Epithelial cell of esophagus (primary cell): ENCODE measurements around the gene PRPSAP1.
A peak's percentile ranks its signal among the peaks of the same experiment; 100 is the strongest.

Experiments
- DNase-seq: peaks from one replicate; pipeline ENCODE4 v3.0.0; 2010; ENCODE audit warnings: low read depth
- H3K4me3 ChIP-seq: 2 replicates; pipeline ENCODE4 v1.5.1; 2011; ENCODE audit warnings: mild to moderate bottlenecking, low read length, control low read depth
- CTCF ChIP-seq: IDR thresholded peaks from 2 replicates; pipeline ENCODE4 v1.5.1; 2011; ENCODE audit warnings: low read depth, mild to moderate bottlenecking, low read length, control low read depth, inconsistent platforms; ENCODE audit not compliant: insufficient read depth; ENCODE audit errors: missing control alignments

The PRPSAP1 gene

DNA sequence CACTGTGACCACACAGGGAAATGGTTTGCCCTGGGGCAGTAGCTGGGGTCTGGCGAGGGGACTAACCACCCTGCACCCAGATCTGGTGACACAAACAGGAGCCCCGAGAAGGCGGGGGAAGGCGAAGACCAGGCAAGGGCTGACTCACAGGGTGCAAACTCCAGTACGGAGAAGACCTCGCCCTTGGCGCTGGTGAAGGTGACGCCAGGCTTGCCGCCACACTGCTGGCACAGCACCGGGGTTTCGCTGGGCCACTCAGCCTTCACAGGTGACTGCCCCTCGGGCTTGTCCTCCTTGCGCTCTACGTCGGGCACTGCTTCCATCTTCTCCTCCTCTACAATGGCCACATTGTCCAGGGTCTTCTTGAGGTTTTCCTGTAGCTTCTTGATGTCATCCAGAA is 42.3 kb upstream of the PRPSAP1 start:
- no peak overlapping the region for H3K4me3 ChIP-seq
- no peak for TF ChIP-seq CTCF
- no peak for DNase-seq

GRCh38 chr17:76394166-76394565 is 40.5 kb upstream of the PRPSAP1 start:
- TF ChIP-seq CTCF: no peak
- DNase-seq: peak; percentile 96

GRCh38 chr17:76391200-76391715 is 37.5 kb upstream of the PRPSAP1 start:
- no peak overlapping the region for H3K4me3 ChIP-seq
- no peak for DNase-seq
- TF ChIP-seq CTCF: no peak

More at GRCh38 chr17:76394166-76394565, 40.5 kb upstream of the PRPSAP1 start:
- no peak overlapping the region for H3K4me3 ChIP-seq

DNA sequence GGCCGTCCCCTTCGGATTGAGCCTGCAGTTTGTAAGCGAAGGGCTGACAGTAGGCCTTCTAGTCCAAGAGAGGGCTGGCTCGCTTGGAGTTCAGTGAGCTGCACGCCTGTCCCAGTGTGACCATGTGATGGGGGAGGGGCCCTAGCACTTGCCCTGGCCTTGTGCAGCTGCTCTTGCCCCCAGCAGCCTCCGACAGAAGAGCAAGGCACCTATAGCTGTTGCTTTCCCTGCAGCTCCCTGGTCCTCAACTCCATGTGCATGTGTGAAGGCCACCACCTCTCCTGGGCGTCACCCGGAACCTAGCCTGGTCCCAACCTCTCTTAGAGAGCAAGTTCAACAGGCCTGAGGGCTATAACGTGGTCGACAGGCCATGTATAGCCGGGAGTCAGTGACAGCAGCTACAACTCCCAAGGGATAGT is 36.3 kb upstream of the PRPSAP1 start:
- H3K4me3 ChIP-seq: no peak overlapping the region
- no peak for DNase-seq
- no peak for TF ChIP-seq CTCF

GRCh38 chr17:76388966-76389888 is 35.5 kb upstream of the PRPSAP1 start:
- peak; percentile 31 for TF ChIP-seq CTCF
- H3K4me3 ChIP-seq: no peak overlapping the region
- DNase-seq: peak; percentile 41

DNA sequence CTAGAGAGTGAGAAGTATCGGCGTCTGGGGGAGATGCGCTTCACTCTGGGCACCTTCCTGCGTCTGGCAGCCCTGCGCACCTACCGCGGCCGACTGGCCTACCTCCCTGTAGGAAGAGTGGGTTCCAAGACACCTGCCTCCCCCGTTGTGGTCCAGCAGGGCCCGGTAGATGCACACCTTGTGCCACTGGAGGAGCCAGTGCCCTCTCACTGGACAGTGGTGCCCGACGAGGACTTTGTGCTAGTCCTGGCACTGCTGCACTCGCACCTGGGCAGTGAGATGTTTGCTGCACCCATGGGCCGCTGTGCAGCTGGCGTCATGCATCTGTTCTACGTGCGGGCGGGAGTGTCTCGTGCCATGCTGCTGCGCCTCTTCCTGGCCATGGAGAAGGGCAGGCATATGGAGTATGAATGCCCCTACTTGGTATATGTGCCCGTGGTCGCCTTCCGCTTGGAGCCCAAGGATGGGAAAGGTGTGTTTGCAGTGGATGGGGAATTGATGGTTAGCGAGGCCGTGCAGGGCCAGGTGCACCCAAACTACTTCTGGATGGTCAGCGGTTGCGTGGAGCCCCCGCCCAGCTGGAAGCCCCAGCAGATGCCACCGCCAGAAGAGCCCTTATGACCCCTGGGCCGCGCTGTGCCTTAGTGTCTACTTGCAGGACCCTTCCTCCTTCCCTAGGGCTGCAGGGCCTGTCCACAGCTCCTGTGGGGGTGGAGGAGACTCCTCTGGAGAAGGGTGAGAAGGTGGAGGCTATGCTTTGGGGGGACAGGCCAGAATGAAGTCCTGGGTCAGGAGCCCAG is 33.5 kb upstream of the PRPSAP1 start:
- DNase-seq: no peak
- no peak for TF ChIP-seq CTCF
- no peak overlapping the region for H3K4me3 ChIP-seq
